HG02870 (cell line): ENCODE data around the gene ARHGAP24.
"Not testable (repeated sequence)": the region's sequence is repeated elsewhere in the genome, so short reads cannot be mapped to it uniquely, and the experiment has no call there.

Source experiments
- ATAC-seq: cut with Tn5 transposase; IDR thresholded peaks from one replicate; pipeline ENCODE4 v1.9.1; 2021; ENCODE audit warnings: mild to moderate bottlenecking, moderate library complexity; ENCODE audit not compliant: unreplicated experiment

Gene ARHGAP24

DNA sequence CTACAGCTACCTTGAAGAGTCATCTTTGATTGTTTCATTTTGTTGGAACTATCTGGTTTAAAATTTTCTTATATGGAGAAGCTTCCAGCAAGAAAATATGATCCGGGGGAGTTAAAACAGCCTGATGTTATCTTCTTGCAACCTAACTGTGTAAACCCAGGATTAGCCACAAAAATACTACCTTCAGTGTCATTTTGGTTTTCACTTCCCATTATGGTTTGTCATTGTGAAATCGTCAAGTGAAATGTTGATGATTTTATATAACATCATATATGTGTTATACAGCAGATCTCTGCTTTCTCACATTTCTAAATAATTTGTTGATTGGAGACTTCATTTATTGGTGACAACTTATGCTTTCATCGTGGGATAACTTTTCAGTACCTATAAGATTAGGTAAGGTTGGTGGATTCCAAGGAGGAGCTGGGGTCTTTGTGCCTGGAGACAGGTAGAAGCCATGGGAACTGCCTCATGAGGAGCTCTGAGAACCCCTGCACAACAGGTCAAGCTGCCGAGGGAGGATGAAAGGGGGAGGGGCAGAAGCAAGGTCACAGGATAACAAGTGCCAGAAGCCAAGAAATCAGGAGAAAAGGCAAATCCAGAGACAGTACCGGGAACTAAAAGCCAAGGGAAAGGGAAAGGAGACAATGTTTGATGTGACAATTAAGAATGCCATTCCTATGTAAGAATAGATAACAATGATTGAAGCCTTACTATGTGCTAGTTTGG lies 7.2 kb downstream of the ARHGAP24 start:
- no peak for ATAC-seq

DNA sequence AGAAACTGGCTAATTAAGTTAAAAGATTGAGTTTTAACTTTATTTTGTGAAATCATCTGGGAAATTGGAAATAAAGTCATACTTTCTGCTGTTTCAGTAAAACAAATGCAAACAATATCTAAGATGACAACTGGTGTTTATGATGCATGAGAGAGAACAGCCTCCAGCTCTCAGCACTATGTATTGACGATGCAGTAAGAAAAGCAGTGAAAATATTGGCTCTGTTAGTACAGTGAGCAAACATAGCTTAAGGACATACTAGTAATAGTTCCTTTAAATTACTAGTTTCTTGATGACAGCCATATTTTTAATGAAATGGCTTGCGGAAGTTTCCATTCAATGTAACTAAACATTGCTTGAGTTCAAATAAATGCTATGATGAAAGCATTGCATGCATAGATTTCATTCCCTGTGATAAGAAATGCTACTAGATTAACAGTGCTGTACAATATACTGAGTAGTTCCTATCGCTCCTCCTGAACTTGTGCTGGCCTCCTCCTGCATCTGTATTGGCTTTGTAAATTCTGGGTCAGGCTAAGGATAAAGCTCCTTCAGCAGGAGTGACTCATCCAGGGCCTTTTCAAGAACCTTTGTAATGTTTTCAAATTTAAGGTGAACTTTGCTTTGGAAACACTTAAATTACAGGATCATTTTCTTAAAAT lies 11.6 kb downstream of the ARHGAP24 start:
- ATAC-seq, result no peak

DNA sequence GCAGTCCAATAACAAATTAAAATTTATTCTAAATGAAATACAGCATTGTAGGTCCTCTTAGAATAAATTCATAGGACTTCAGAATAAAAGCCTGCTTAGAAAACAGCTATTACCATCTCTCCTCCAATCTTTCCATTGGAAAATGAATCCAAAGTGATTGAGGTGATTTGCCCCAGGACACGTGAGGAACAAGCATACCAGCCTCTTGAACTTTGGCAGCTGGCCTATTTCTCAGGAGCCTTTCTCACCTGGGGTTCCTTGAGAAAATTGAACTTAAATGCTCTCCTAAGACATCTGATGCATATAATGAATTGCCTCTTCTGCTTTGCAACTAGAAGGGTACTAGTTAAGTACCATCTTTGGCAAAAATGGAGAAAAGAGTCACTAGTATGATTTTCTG lies 13.5 kb downstream of the ARHGAP24 start:
- ATAC-seq, result no peak

DNA sequence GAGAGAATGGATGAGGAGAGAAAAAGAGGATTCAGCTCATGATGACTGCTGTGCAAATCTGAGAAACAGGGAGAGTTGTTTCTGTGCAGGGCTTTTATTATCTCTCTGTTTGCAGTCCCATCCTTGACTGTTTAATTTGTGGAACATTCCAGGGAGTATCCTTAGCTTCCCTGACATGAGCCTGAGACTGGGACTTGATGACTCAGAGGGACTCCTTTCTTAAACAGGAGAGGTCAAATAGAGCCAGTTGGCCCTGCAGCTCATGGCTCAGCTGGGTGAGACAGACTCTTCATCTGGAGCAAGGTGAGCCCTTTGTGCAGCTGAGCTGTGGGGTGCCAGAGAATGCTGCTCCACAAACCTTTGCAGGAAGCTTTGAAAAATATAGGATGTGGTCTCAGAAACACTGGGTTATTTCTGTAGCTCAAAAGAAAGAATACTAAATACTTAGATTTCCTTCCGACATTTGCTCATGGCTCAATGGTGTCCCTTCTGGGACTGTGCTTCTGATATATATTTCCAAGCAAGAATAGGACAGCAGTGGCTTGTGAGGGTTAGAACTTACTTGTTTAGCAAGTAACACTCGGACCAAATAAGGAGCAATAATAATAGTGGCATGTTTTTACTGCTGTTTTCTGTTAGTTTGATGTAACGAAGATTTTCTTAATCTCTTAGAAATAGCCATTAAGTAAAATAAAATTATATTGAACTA lies 14.5 kb downstream of the ARHGAP24 start:
- ATAC-seq, result no peak

DNA sequence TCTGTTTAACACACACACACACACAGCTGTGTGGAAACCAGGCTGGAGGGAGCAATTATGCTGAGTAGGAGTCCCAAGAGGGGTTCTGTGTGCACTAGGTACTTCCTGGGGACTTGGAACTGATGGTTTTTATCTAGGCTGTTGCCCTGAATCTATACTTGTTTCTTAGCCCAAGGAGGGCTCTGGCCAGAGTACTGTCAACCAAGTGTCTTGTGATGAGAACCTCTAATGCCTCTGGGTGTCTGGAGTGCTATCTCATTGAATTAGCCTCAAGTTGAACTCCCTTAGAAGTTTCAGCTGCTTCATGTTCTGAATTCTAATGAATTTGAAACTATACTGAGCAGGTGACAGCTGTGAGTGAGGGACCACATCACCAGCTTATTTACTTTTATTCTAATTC lies 16.6 kb downstream of the ARHGAP24 start:
- peak; percentile 63 for ATAC-seq

DNA sequence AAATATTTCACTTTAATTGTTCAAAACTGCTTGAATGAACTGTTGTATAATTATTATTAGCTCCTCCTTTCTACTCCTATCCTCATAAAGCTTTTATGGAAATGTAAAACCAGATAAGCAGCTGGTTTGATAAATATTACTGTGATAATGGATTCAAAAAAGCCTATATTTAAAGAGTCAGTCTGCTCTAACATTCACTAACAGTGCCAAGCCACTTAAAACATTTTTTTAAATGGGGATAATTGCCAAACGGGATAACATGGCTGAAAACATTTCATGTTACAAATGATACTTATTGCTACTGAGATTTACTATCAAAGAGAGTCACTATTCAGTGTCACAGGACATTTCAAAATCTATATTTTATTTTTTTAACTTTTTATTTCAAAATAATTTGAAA lies 17.4 kb downstream of the ARHGAP24 start:
- ATAC-seq, result no peak

DNA sequence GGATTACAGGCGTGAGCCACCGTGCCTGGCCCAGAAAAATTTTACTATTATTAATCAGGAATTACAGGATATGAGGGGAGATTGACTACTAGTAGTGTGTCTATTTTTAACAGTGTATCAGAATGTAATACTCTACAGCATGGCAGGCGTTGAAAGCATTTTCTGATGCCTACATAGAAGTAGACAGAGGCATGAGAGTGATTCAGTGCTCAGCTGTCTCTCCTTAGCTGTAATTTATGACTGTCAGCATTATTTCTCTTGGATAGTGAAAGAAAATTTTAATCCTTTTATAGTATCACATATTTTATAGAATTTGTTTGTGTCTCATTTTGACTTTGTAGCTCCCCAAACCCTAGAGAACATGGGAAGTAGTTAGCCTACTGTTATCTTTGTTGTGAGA lies 20.7 kb downstream of the ARHGAP24 start:
- ATAC-seq, result no peak

DNA sequence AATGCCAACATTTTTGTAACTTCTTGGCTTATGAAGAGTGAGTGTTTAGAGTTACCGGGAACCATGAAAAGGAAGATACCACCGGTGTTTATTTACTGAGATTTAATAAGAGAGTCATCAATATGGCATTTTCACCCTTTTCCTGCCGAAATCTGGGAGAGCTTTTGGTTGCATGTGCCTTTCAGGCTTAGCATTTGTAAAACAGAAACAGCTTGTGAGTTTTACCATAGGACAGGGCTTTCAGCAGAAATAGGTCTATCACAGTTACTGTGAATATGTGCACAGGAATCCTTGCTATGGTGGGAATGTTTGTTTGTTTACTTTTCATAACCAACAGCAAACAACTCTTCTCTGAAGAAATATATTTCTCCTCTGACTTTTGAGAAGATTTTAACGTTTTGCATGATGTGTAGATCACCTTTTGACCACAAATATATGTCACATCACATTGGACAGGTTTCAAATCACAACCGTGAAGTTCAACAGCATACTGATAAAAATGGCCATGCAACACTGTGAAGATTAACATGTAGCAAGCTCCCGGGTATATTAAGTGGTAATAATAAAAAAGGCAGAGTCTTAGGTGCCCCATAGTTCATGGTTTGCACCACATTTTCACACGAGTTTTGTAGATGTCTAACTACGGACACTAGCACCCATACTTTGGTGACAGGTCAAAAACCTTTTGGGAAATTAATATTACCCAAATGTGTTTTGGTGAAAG lies 21.3 kb downstream of the ARHGAP24 start:
- no peak for ATAC-seq

DNA sequence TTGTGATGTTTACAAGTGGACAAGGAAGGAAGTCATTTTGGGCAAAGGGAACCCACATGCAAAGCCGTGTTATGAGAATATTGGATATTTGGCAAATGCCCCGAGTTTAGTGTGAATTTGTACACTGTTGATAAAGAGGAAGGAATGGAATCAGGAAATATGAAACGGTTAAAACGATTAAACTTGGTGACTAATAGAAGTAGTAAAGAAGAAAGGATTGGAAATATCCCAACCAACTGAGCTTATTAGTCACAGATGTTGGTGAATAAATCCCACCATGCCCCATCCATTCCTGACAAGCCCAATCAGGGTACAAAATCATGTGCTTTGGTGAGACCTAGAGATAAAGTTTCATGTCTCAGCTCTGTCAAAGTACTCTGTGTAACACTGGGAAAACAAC lies 22.0 kb downstream of the ARHGAP24 start:
- no peak for ATAC-seq

DNA sequence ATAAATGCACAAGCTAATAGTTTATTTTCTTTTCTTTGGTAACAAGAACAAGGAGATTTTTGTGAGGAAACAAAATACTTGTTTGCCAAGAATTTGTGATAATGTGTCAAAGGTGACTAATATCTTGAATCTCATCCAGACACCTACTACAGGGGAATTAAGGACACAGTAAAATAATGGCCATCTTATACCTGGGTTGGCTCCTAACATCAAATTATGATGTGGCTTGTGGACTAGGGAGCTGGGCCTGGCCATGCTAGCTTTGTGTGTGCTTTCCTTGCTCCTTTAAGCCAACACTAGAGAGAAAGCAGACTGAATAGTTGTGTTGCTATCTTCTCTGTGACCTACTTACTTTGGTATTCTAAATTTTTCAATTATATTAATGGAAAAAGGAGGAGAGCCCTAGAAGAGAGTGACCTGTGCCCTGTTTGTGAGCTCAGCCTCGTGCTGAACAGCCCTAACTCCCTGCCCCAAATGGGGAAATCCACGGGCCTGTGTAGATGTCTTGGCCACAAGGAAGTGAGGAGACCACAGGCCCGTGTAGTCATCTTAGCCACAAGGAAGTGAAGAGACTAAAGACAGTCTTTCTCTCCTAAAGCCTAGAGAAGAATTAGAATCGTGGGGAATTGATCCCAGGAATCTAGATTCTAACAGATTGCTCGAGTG lies 23.3 kb downstream of the ARHGAP24 start:
- ATAC-seq, result peak; percentile 98

DNA sequence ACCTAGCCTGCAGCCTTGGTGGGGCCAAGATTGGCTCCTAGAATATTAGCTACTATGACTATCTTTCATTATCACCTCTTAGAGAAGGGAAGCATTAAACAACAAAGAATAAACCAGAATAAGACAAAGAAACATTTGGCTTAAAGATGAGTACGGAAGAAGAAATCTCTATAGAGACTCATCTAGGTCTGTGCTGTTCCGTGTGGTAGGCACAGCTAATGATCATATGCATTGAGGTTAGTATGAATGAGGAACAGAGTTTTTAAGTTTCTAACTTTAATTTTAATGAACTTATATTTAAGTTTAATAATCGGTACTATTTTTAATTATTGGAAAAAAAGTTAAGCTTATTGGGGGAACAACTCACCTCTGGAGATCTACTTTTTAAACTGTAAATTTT lies 24.6 kb downstream of the ARHGAP24 start:
- ATAC-seq, result no peak

DNA sequence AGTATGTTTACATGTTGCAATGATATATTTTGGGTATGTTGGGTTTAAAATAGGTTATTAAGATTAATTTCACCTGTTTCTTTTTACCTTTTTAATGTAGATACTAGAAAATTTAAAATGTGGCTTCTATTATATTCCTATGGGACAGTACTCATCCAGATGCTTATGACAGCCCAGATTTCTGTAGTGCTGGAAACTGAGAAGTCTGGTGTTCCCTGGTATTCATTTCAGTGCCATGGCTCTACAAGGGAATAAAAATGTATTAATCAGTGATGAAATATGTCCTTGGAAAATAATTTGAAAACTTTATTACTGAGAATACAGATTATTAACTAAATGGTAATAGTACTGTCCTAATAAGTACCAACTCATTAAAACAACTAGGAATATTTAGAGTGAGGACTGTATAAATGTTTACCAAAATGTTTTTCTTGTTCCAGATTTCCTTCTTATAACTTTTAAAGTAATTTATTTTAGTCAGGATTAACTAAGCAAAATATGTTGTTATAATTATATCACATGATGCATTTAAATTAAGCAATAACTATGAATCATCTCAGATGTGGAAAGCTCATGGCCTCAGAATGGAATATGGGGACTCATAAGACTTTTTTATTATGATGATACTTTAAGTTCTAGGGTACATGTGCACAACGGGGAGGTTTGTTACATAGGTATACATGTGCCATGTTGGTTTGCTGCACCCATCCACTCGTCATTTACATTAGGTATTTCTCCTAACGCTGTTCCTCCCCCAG lies 25.3 kb downstream of the ARHGAP24 start:
- ATAC-seq, result no peak

DNA sequence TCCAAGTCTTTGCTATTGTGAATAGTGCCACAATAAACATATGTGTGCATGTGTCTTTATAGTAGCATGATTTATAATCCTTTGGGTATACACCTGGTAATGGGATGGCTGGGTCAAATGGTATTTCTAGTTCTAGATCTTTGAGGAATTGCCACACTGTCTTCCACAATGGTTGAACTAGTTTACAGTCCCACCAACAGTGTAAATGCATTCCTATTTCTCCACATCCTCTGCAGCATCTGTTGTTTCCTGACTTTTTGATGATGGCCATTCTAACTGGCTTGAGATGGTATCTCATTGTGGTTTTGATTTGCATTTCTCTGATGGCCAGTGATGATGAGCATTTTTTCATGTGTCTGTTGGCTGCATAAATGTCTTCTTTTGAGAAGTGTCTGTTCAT lies 26.2 kb downstream of the ARHGAP24 start:
- not testable (repeated sequence) for ATAC-seq

DNA sequence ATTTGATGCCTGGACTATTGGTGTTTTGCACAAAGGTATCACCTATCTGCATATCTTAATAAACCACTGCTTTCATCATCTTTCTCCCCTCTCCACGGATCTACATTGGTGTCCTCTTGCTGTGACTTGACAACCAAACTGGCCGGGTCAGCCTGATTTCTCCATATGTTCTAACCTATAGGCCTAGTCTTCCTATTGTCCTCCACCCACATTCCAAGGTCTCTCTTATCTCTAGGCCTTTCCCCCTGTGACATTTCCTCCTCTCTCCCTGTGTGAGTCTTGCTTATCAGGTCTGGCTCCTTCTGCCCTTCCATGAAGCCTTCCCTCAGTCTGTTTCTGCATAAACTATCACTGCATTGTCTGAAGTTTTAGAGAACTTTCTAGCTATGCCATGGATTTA lies 33.7 kb downstream of the ARHGAP24 start:
- ATAC-seq, result no peak

DNA sequence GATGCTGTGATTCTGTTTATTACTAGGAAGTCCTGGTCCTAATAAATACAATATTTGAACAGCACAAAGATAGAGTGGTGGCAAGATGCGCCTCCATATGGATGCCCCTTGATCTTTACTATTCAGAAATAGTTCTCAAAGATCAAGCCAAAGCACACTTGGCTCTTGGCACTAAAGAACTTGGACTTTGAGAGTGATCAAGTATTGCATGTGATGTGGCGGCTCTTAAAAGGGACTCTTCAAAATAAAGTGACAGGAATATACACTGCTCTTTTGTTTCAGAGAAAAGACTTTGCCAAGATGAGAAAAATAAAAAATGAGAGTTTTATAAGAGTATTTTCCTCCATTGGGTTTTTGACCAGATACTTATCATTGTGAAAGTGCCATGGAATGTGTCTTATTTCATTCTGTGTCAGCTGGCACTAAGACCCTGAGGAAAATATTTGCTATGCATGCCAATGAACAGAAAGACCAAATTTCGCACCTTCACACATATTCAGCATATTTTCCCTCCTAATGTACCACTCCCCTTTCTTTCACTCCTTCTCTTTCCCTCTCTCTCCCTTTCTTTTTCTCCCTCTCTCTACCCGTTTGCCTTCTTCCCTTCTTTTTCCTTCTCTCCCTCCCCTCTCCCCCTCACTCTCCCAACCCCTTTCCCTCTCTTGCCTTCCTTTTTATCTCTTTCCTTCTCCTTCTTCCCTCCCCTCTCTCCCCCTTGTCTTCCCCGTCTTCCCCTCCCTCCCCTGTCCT lies 35.1 kb downstream of the ARHGAP24 start:
- no peak for ATAC-seq

DNA sequence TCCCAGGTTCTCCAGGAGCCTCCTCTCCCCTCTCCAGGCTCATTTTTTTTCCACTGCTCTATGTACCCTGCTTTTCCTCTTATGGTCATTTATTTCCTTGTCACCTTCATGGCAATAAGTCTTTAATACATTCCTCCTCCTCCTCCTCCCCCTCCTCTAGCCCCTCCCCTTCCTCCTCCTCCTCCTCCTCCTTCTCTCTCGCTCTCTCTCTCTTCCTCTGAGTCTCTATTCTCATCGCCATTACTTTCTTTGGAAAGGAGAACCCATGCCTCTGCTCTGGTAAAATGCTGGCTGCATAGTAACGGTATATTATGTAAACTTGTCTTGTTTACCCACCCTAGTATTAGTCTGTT lies 35.7 kb downstream of the ARHGAP24 start:
- ATAC-seq, result no peak

DNA sequence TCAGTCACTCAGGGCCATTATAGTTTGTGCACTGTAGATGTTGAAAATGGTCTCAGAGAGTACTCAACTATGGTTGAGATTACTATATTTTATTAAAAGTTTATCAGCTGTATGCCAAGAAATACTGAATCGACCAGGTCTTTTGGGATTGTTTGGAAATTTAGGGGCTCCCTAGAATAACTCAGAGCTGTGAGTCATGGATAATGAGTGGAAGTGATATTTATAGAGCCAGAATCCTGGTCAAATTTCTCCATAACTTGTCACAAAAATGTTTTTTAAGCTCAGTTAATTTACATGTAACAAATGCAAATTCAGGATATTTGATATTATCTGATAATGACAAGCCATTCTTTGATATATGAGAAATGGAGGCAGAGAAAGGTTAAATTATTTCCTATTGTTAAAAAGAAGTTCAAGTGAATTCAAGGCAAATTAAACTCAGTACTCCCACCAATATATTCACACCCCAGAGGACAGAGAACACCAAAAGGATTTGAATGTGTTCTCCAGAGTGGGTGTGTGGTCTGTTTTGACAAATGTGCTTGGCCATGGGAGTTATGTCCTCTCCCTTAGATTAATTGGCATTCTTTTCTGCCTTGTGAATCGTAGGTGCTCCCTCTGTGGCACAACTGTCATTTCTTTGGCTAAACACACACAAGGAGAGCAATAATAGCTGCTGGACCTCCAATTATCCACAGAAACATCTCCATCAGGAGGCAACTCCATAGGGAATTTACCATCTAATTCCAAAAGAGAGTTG lies 37.7 kb downstream of the ARHGAP24 start:
- no peak for ATAC-seq

DNA sequence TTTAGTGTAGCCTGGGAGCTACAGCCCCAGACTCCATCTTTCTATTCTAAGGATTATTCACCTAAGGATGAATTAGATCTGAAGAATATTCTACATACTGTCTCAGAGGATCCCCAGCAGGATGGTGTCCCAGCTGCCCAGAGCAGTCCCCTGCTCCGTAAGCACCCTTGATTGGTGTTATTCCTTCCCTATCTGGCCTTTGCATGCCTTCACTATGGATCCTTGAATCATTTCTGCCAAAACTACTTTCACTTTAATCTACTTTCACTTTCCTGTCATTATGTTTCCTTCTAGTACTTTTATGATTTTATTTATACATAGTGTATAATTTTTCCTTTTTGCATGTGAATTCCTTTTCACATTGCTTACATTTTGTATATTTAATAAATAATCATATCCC lies 39.2 kb downstream of the ARHGAP24 start:
- no peak for ATAC-seq

DNA sequence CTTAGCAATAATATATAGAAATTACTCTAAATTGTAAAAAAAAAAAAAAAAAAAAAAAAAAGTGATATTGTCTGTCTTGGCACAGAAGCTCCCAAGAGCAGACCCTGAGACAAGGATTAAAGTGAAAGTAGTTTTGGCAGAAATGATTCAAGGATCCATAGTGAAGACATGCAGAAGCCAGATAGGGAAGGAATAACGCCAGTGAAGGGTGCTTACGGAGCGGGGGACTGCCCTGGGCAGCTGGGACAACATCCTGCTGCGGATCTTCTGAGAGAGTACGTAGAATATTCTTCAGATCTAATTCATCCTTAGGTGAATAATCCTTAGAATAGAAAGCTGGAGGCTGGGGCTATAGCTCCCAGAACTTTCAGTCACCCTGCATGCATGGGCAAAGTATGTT lies 39.8 kb downstream of the ARHGAP24 start:
- no peak for ATAC-seq
